ENCODE measurements around the gene CCL22.
A peak's percentile ranks its signal among the peaks of the same experiment; 100 is the strongest.
"Not testable (repeated sequence)": the region's sequence is repeated elsewhere in the genome, so short reads cannot be mapped to it uniquely, and the experiment has no call there.

CCL22 gene

GRCh38 chr16:57347858-57348257, 10.7 kb upstream of the CCL22 start:
- DNase-seq (ENCODE audit: low read depth) = no peak

- no peak for DNase-seq (ENCODE audit: low read depth)
Measured at GRCh38 chr16:57348327-57348726, 10.3 kb upstream of the CCL22 start.

- DNase-seq (ENCODE audit: low read depth) = no peak
Measured at GRCh38 chr16:57349212-57350031, 9.2 kb upstream of the CCL22 start.

- DNase-seq (ENCODE audit: low read depth) = no peak
Measured at GRCh38 chr16:57352636-57353047, 5.9 kb upstream of the CCL22 start.

- DNase-seq (ENCODE audit: low read depth) = no peak
Measured at GRCh38 chr16:57354311-57354710, 4.3 kb upstream of the CCL22 start.

- DNase-seq (ENCODE audit: low read depth) = no peak
Measured at GRCh38 chr16:57355898-57356414, 2.6 kb upstream of the CCL22 start.

GRCh38 chr16:57356547-57356946, 2.0 kb upstream of the CCL22 start:
- DNase-seq (ENCODE audit: low read depth) = no peak

- no peak for DNase-seq (ENCODE audit: low read depth)
Measured at GRCh38 chr16:57357330-57358085, 1.1 kb upstream of the CCL22 start.

GRCh38 chr16:57358086-57358420, 530 bp upstream of the CCL22 start:
- no peak for DNase-seq (ENCODE audit: low read depth)

GRCh38 chr16:57360321-57360935, 1.8 kb downstream of the CCL22 start:
- no peak for DNase-seq (ENCODE audit: low read depth)

- no peak for DNase-seq (ENCODE audit: low read depth)
Measured at GRCh38 chr16:57361404-57361803, 2.8 kb downstream of the CCL22 start.

- DNase-seq (ENCODE audit: low read depth) = no peak
Measured at GRCh38 chr16:57364143-57364542, 5.6 kb downstream of the CCL22 start.

- DNase-seq (ENCODE audit: low read depth) = peak; percentile 40
Measured at GRCh38 chr16:57366544-57367040, 8.0 kb downstream of the CCL22 start.

- DNase-seq (ENCODE audit: low read depth) = no peak
Measured at GRCh38 chr16:57367116-57367752, 8.7 kb downstream of the CCL22 start.

GRCh38 chr16:57371494-57372371, 13.2 kb downstream of the CCL22 start:
- DNase-seq (ENCODE audit: low read depth) = no peak

- DNase-seq (ENCODE audit: low read depth) = no peak
Measured at GRCh38 chr16:57372372-57373116, 14.0 kb downstream of the CCL22 start, which contains the start of gene CX3CL1. CX3CL1 (plus strand) TSS chr16:57372490; CDS start chr16:57372569, 79 bp downstream.

- no peak for DNase-seq (ENCODE audit: low read depth)
Measured at GRCh38 chr16:57373117-57373947, 14.7 kb downstream of the CCL22 start.

- DNase-seq (ENCODE audit: low read depth) = no peak
Measured at GRCh38 chr16:57374067-57374534, 15.5 kb downstream of the CCL22 start.

GRCh38 chr16:57374925-57375465, 16.4 kb downstream of the CCL22 start:
- DNase-seq (ENCODE audit: low read depth) = not testable (repeated sequence)

Data from CMK (cell line).